ENCODE measurements around the gene IFT43. TPM values are rescaled to one million over a fixed set of nuclear protein-coding genes. Genes with fewer than 3 reads are reported as not detected.

Gene IFT43
- total RNA-seq, 2 experiments from 2014 or later, result 7.6 to 10.4 TPM

DNA sequence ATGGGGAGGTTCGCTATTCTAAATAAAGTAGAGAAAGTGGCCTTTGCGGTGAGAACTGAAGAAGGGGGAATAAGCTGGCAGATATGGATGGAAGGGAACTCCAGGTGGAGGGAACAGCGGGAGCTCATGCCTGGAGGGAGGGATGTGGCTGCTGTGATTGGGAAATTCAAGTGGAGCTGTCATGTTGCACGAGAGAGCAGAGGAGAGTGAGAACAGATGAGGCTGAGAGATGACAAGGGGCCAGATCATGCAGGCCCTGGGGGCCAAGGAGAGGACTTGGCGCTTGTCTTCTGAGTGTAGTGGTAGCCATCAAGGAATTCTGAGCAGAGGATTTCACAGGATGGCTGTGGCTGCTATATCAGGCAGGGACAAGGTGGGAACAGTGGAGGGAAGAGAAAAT is 38.8 kb upstream of the IFT43 start:
- Mint-ChIP-seq H3K36me3 (ENCODE audit: low read depth) (peaks cover 3% of the 10 kb centered on the region), H3K9me3 (no peaks in the 10 kb centered on the region), H3K27ac (no peak overlapping the region), H3K4me3 (no peak overlapping the region), H3K27me3 (no peaks in the 10 kb centered on the region), H3K4me1 (ENCODE audit: low read depth) (no peaks in the 10 kb centered on the region)
- DNase-seq (no peak), ATAC-seq (no peak)
- intact Hi-C loops (cut with micrococcal nuclease), result no loop called here
- CTCF ChIA-PET, result interaction anchor here (1.4 kb wide), 1 partner anchor 40 kb away, joined by 4 read pairs; no protein-coding TSS in a partner anchor
- TF ChIP-seq, protein P1, sequence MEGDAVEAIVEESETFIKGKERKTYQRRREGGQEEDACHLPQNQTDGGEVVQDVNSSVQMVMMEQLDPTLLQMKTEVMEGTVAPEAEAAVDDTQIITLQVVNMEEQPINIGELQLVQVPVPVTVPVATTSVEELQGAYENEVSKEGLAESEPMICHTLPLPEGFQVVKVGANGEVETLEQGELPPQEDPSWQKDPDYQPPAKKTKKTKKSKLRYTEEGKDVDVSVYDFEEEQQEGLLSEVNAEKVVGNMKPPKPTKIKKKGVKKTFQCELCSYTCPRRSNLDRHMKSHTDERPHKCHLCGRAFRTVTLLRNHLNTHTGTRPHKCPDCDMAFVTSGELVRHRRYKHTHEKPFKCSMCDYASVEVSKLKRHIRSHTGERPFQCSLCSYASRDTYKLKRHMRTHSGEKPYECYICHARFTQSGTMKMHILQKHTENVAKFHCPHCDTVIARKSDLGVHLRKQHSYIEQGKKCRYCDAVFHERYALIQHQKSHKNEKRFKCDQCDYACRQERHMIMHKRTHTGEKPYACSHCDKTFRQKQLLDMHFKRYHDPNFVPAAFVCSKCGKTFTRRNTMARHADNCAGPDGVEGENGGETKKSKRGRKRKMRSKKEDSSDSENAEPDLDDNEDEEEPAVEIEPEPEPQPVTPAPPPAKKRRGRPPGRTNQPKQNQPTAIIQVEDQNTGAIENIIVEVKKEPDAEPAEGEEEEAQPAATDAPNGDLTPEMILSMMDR (IDR thresholded peaks at IDR 0.05), result no peak
- POLR2A ChIA-PET, result no interaction called here

GRCh38 chr14:75952489-75952888 is 33.1 kb upstream of the IFT43 start:
- Mint-ChIP-seq H3K27me3 (no peaks in the 10 kb centered on the region), H3K36me3 (ENCODE audit: low read depth) (peaks cover 4% of the 10 kb centered on the region), H3K4me1 (ENCODE audit: low read depth) (no peaks in the 10 kb centered on the region), H3K9me3 (no peaks in the 10 kb centered on the region), H3K4me3 (no peak overlapping the region), H3K27ac (no peak overlapping the region)
- DNase-seq (no peak), ATAC-seq (no peak)
- TF ChIP-seq, protein P1 (IDR thresholded peaks at IDR 0.05), result no peak
- POLR2A ChIA-PET, result no interaction called here
- CTCF ChIA-PET, result no interaction called here
- intact Hi-C loops (cut with micrococcal nuclease), result no loop called here

- Mint-ChIP-seq H3K36me3 (ENCODE audit: low read depth) (peaks cover 3% of the 10 kb centered on the region), H3K27ac (no peak overlapping the region), H3K4me3 (no peak overlapping the region), H3K4me1 (ENCODE audit: low read depth) (no peaks in the 10 kb centered on the region), H3K27me3 (no peaks in the 10 kb centered on the region), H3K9me3 (no peaks in the 10 kb centered on the region)
- ChIA-PET POLR2A (no interaction called here), CTCF (interaction anchor here (1.4 kb wide), 1 partner anchor 53 kb away, joined by 3 read pairs; no protein-coding TSS in a partner anchor)
- ATAC-seq (no peak), DNase-seq (no peak)
- TF ChIP-seq, protein P1 (IDR thresholded peaks at IDR 0.05), result no peak
- intact Hi-C loops (cut with micrococcal nuclease), result no loop called here
These were observed 26.5 kb upstream of the IFT43 start for GRCh38 chr14:75959031-75959430.

DNA sequence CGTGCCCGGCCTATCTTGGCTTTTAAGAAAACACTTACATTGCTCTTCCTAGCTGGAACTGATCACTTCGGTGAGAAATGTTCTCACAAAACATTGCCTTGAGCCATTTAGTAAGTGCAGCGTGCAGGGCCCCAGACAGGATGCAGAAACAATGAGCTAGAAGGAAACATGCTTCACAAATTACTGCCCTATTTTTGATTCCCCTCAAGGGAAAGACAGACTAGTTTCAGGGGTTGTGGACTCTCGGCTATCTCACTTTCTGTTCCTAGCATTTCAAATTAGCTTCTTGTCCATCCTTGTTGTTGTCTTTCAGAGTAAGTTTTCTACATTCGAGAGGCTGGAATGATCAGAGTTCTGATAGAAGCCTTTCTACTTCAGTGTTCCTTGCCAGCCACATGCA is 25.3 kb upstream of the IFT43 start:
- no peak for DNase-seq
- Mint-ChIP-seq H3K4me1 (ENCODE audit: low read depth) (no peaks in the 10 kb centered on the region), H3K27ac (no peak overlapping the region), H3K27me3 (no peaks in the 10 kb centered on the region), H3K9me3 (no peaks in the 10 kb centered on the region), H3K36me3 (ENCODE audit: low read depth) (peaks cover 3% of the 10 kb centered on the region), H3K4me3 (no peak overlapping the region)
- ChIA-PET POLR2A (no interaction called here), CTCF (interaction anchor here (0.7 to 1.2 kb wide), 2 partner anchors 9 to 251 kb away, joined by 3 read pairs; no protein-coding TSS in a partner anchor)
- ATAC-seq, result no peak
- intact Hi-C loops (cut with micrococcal nuclease), result no loop called here
- TF ChIP-seq, protein P1 (IDR thresholded peaks at IDR 0.05), result no peak

DNA sequence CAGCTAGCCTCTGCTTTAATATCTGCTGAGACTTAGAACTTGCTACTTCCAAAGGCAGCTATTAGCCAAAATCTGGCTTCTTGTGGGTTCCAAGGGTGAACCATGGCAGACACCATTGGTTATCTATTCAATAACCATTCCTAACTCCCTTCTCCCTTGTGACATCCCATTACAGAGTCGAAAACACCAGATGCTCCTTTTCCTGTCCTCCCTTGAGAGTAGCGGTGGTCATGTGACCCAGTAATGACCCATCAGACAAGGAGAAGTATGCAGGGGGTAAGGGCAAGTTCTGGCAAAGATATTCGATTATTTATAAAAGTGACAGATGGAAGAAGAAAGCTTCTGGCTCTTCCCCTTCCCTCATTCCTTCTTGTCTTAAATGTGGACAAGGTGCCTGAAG is 23.9 kb upstream of the IFT43 start:
- ATAC-seq (no peak), DNase-seq (no peak)
- CTCF ChIA-PET, result no interaction called here
- no peaks in the 10 kb centered on the region for H3K27me3 Mint-ChIP-seq
- no peak overlapping the region for H3K4me3 Mint-ChIP-seq
- peaks cover 3% of the 10 kb centered on the region for H3K36me3 Mint-ChIP-seq (ENCODE audit: low read depth)
- no peak overlapping the region for H3K27ac Mint-ChIP-seq
- TF ChIP-seq, protein P1 (IDR thresholded peaks at IDR 0.05), result no peak
- POLR2A ChIA-PET, result no interaction called here
- no peaks in the 10 kb centered on the region for H3K4me1 Mint-ChIP-seq (ENCODE audit: low read depth)
- H3K9me3 Mint-ChIP-seq, result no peaks in the 10 kb centered on the region
- intact Hi-C loops (cut with micrococcal nuclease), result no loop called here

All from activated CD8-positive, alpha-beta T cell treated with anti-CD3 and anti-CD28 coated beads for 36 hours (primary cell).